ENCODE results near the gene ENPP3. TPM values are rescaled to one million over a fixed set of nuclear protein-coding genes. Genes with fewer than 3 reads are reported as not detected.

Gene ENPP3
- total RNA-seq, 1 donor from 2014 or later: 0.82 TPM

GRCh38 chr6:131642987-131643611 lies 6.0 kb downstream of the ENPP3 start:
- Mint-ChIP-seq H3K9me3 (no peaks in the 10 kb centered on the region), H3K4me3 (no peak overlapping the region), H3K27me3 (no peaks in the 10 kb centered on the region), H3K36me3 (no peaks in the 10 kb centered on the region), H3K4me1 (ENCODE audit: unreplicated experiment) (no peaks in the 10 kb centered on the region), H3K27ac (no peak overlapping the region)
- TF ChIP-seq, protein P1, sequence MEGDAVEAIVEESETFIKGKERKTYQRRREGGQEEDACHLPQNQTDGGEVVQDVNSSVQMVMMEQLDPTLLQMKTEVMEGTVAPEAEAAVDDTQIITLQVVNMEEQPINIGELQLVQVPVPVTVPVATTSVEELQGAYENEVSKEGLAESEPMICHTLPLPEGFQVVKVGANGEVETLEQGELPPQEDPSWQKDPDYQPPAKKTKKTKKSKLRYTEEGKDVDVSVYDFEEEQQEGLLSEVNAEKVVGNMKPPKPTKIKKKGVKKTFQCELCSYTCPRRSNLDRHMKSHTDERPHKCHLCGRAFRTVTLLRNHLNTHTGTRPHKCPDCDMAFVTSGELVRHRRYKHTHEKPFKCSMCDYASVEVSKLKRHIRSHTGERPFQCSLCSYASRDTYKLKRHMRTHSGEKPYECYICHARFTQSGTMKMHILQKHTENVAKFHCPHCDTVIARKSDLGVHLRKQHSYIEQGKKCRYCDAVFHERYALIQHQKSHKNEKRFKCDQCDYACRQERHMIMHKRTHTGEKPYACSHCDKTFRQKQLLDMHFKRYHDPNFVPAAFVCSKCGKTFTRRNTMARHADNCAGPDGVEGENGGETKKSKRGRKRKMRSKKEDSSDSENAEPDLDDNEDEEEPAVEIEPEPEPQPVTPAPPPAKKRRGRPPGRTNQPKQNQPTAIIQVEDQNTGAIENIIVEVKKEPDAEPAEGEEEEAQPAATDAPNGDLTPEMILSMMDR (conservative IDR thresholded peaks at IDR 0.05): no peak
- no peak for DNase-seq (ENCODE audit: extremely low spot score, unreplicated experiment)

GRCh38 chr6:131643855-131644460 lies 6.9 kb downstream of the ENPP3 start:
- Mint-ChIP-seq H3K36me3 (no peaks in the 10 kb centered on the region), H3K4me3 (no peak overlapping the region), H3K27me3 (no peaks in the 10 kb centered on the region), H3K9me3 (no peaks in the 10 kb centered on the region), H3K27ac (no peak overlapping the region), H3K4me1 (ENCODE audit: unreplicated experiment) (no peaks in the 10 kb centered on the region)
- TF ChIP-seq, protein P1 (conservative IDR thresholded peaks at IDR 0.05): no peak
- no peak for DNase-seq (ENCODE audit: extremely low spot score, unreplicated experiment)

DNA sequence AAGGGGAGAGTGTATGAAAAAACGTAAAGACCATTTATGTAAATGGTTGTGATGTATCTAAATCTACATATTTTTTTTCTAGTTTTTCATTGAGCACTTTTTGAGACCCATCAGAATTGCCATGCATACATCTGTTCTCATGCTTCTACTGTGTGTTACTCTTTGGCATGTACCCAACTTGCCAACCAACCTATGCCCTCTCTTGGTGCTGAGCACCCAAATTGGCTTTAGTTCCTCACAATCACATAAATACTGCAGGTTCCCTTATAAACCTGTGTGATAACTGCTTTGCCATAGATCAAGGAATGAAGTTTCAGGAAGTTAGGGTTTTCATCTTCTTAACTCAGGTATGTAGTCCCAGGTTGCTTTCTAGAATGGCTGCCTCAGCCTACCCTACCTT lies 7.8 kb downstream of the ENPP3 start:
- Mint-ChIP-seq H3K4me3 (no peak overlapping the region), H3K27ac (no peak overlapping the region), H3K36me3 (no peaks in the 10 kb centered on the region), H3K4me1 (ENCODE audit: unreplicated experiment) (no peaks in the 10 kb centered on the region), H3K9me3 (no peaks in the 10 kb centered on the region), H3K27me3 (no peaks in the 10 kb centered on the region)
- TF ChIP-seq, protein P1 (conservative IDR thresholded peaks at IDR 0.05): no peak
- DNase-seq (ENCODE audit: extremely low spot score, unreplicated experiment): no peak

- H3K27ac Mint-ChIP-seq: no peak overlapping the region
- no peaks in the 10 kb centered on the region for H3K9me3 Mint-ChIP-seq
- no peak for DNase-seq (ENCODE audit: extremely low spot score, unreplicated experiment)
- TF ChIP-seq, protein P1 (conservative IDR thresholded peaks at IDR 0.05): no peak
- H3K4me3 Mint-ChIP-seq: no peak overlapping the region
- H3K27me3 Mint-ChIP-seq: no peaks in the 10 kb centered on the region
- H3K36me3 Mint-ChIP-seq: no peaks in the 10 kb centered on the region
- H3K4me1 Mint-ChIP-seq (ENCODE audit: unreplicated experiment): no peaks in the 10 kb centered on the region
Observed at GRCh38 chr6:131645846-131646245, 8.7 kb downstream of the ENPP3 start.

- Mint-ChIP-seq H3K9me3 (no peaks in the 10 kb centered on the region), H3K36me3 (no peaks in the 10 kb centered on the region)
Observed at GRCh38 chr6:131646249-131646670, 9.2 kb downstream of the ENPP3 start.

More at GRCh38 chr6:131646249-131646670, 9.2 kb downstream of the ENPP3 start:
- Mint-ChIP-seq H3K4me3 (no peak overlapping the region), H3K4me1 (ENCODE audit: unreplicated experiment) (no peaks in the 10 kb centered on the region), H3K27ac (no peak overlapping the region), H3K27me3 (no peaks in the 10 kb centered on the region)
- no peak for DNase-seq (ENCODE audit: extremely low spot score, unreplicated experiment)
- TF ChIP-seq, protein P1 (conservative IDR thresholded peaks at IDR 0.05): no peak
